Psoas muscle (tissue), 8 donors: ENCODE results near the gene CLPTM1. TPM values are rescaled to one million over a fixed set of nuclear protein-coding genes. Genes with fewer than 3 reads are reported as not detected.

ENCODE experiments used
- ATAC-seq, 4 donors: fragments of 200-7000 bp; cut with Tn5 transposase; one replicate each; pipeline ENCODE4 v1.9.1; 2020; ENCODE audit warnings: moderate library complexity in 3 of 4, mild to moderate bottlenecking in 2 of 4
- DNase-seq, 2 donors: peaks; one replicate each; pipeline ENCODE4 v3.0.0-alpha.2; 2020
- H3K27ac ChIP-seq: fragments of 200-600 bp; one replicate; pipeline ENCODE4 v1.8.0; 2022
- H3K27me3 ChIP-seq, 3 donors: fragments of 200-600 bp in 1 of 3; one replicate each; pipeline versions ENCODE4 v1.6.1 to v1.8.0; 2013 to 2022; ENCODE audit warnings: low read length in 2 of 3, mild to moderate bottlenecking in 2 of 3, moderate library complexity in 1 of 3; ENCODE audit not compliant: insufficient read depth in 3 of 3
- H3K36me3 ChIP-seq, 2 donors: fragments of 200-600 bp in 1 of 2; one replicate each; pipeline versions ENCODE4 v1.6.1 to v1.8.0; 2013 to 2022; ENCODE audit warnings: low read depth in 1 of 2, mild to moderate bottlenecking in 1 of 2, moderate library complexity in 1 of 2; ENCODE audit not compliant: insufficient read depth in 1 of 2
- H3K4me1 ChIP-seq: fragments of 200-600 bp; one replicate; pipeline ENCODE4 v1.8.0; 2022
- H3K4me3 ChIP-seq: fragments of 200-600 bp; one replicate; pipeline ENCODE4 v1.8.0; 2022; ENCODE audit warnings: mild to moderate bottlenecking
- H3K9me3 ChIP-seq: fragments of 200-600 bp; one replicate; pipeline ENCODE4 v1.8.0; 2022
- CTCF ChIP-seq: fragments of 200-600 bp; IDR thresholded peaks from one replicate; pipeline ENCODE4 v1.8.0; 2022; ENCODE audit warnings: antibody characterized with exemption
- WGBS, 3 donors: extraction: QIAGEN DNeasy Blood & Tissue Kit; methylation state at CpG; one replicate each; pipeline versions ENCODE4 v1.1.6 to v1.1.7; 2013; 5-methylcytosine and 5-hydroxymethylcytosine counted together
- intact Hi-C, 2 donors: fragments of 100-400 bp; cut with DNase I; formaldehyde crosslinking; loops; one replicate each; pipeline versions ENCODE4 v1.11.0 to v1.14.2; 2022
- polyA plus RNA-seq, 3 donors: library from polyadenylated mRNA; stranded (reverse); fragments of 200-250 nt; gene quantifications; one replicate each; pipeline ENCODE4 v1.2.3, GENCODE V29; 2013
- total RNA-seq, 4 donors: library from RNA; stranded (reverse); fragmentation: NEBNext Ultra II Directional in 2 of 4; extraction: Animal tissue kit (Norgen Biotek cat#: 25700) in 2 of 4; gene quantifications; one replicate each; pipeline versions ENCODE4 v1.2.1 to v1.2.4, GENCODE V29; 2021 to 2023
- donor health status: healthy with polysubstance abuse.
- donor health status: DM: no; HTN: no; CAD: no; lungs with moderate emphysema.
- donor health status: Bipolar disorder and iron deficiency.
- donor health status: healthy.
- donor health status: DM: yes; HTN: yes; CAD: no.
- donor health status: DM: no; HTN: no; CAD: no.
- donor health status: DM: no; HTN: no; CAD: no.
- donor health status: DM: yes; HTN: yes; CAD: no.

Gene CLPTM1
- total and polyA plus RNA-seq, 7 donors: 77.7 to 129 (median 90.1) TPM

- H3K27me3 ChIP-seq: no peaks in the 10 kb centered on the region
- peak overlapping the region; percentile 97 for H3K27ac ChIP-seq
- WGBS, 3 donors: 19 to 26% (median 22%) methylated on average over 13 of the region's 13 CpGs
- peak in 1 of 4 donors; percentile 4 for ATAC-seq
- no peaks in the 10 kb centered on the region for H3K9me3 ChIP-seq
- intact Hi-C loops: loop anchor here in 1 of 2 donors (2.0 kb wide), 1 partner anchor 47 kb away; the partner anchor contains the start of gene RELB
- H3K4me3 ChIP-seq: peak overlapping the region; percentile 78
- no peak for DNase-seq
- H3K36me3 ChIP-seq: peaks cover 0 to 14% of the 10 kb centered on the region in 2 donors
- peaks cover 41% of the 10 kb centered on the region for H3K4me1 ChIP-seq
- TF ChIP-seq CTCF: no peak
Observed at GRCh38 chr19:44954278-44954648, 917 bp upstream of the CLPTM1 start.

GRCh38 chr19:44955505-44956439 is 592 bp downstream of the CLPTM1 start:
- H3K4me1 ChIP-seq: peaks cover 41% of the 10 kb centered on the region
- DNase-seq (no peak), ATAC-seq (no peak)
- peak overlapping the region; percentile 97 for H3K27ac ChIP-seq
- TF ChIP-seq CTCF: no peak
- no peaks in the 10 kb centered on the region for H3K27me3 ChIP-seq
- intact Hi-C loops: loop anchor here in 1 of 2 donors (2.0 kb wide), 1 partner anchor 45 kb away; the partner anchor contains the start of gene RELB
- WGBS, 3 donors: 2 to 3% (median 3%) methylated on average over 36 to 40 of the region's 40 CpGs
- H3K4me3 ChIP-seq: peak overlapping the region; percentile 78
- no peaks in the 10 kb centered on the region for H3K9me3 ChIP-seq
- H3K36me3 ChIP-seq: peaks cover 0 to 4% of the 10 kb centered on the region in 2 donors

GRCh38 chr19:44957526-44957925 is 2.3 kb downstream of the CLPTM1 start:
- H3K36me3 ChIP-seq: peaks cover 0 to 15% of the 10 kb centered on the region in 2 donors
- H3K4me1 ChIP-seq: peaks cover 31% of the 10 kb centered on the region
- TF ChIP-seq CTCF: no peak
- no peak overlapping the region for H3K4me3 ChIP-seq
- no peaks in the 10 kb centered on the region for H3K27me3 ChIP-seq
- intact Hi-C loops: no loop called here
- H3K27ac ChIP-seq: no peak overlapping the region
- WGBS, 3 donors: 64 to 66% (median 64%) methylated on average over 7 of the region's 7 CpGs
- ATAC-seq (no peak), DNase-seq (no peak)
- H3K9me3 ChIP-seq: no peaks in the 10 kb centered on the region

- Histone ChIP-seq H3K27ac (no peak overlapping the region), H3K9me3 (no peaks in the 10 kb centered on the region), H3K27me3 (no peaks in the 10 kb centered on the region), H3K4me3 (no peak overlapping the region), H3K36me3 (peaks cover 0 to 21% of the 10 kb centered on the region in 2 donors), H3K4me1 (peaks cover 30% of the 10 kb centered on the region)
- no peak for ATAC-seq
- TF ChIP-seq CTCF: no peak
- intact Hi-C loops: no loop called here
- 70 to 75% (median 73%) methylated on average over 7 to 9 of the region's 9 CpGs for WGBS, 3 donors
- DNase-seq: no peak
Observed at GRCh38 chr19:44958090-44958489, 2.9 kb downstream of the CLPTM1 start.
